Fibroblast of mammary gland (primary cell): Measurements from ENCODE around the gene USP24.
"Not testable (repeated sequence)": the region's sequence is repeated elsewhere in the genome, so short reads cannot be mapped to it uniquely, and the experiment has no call there.

Source experiments
- DNase-seq: peaks from one replicate; pipeline ENCODE4 v3.0.0-alpha.2; 2010; ENCODE audit warnings: low read depth
- H3K4me3 ChIP-seq: 2 replicates; pipeline ENCODE4 v1.5.1; 2011; ENCODE audit warnings: low read depth, mild to moderate bottlenecking, low read length, moderate library complexity; ENCODE audit not compliant: control insufficient read depth
- TF ChIP-seq, protein P1 (sequence below): conservative IDR thresholded peaks from 2 replicates; pipeline ENCODE4 v1.5.1; 2011; ENCODE audit warnings: low read depth, low read length, inconsistent platforms; ENCODE audit not compliant: control insufficient read depth, insufficient read depth

Gene USP24

DNA sequence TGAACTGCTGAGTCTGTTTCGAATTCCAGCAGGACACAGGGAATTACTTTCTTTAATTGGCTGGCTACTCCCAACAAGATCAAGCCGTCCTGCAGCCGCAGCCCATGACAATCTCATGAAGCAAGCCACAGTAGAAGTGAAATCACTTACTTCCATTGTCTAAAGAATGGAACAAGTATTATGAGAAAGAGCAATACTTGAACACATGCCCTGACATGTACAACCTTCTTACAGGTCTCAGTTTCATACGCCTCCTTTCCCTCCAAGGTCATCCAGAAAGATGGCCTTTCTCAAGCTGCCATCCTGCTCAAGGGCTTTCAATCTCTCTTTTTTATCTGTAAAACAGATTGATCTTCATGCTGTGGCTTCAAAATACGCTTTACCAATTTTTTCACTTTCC is 90.7 kb downstream of the USP24 start:
- TF ChIP-seq, protein P1, sequence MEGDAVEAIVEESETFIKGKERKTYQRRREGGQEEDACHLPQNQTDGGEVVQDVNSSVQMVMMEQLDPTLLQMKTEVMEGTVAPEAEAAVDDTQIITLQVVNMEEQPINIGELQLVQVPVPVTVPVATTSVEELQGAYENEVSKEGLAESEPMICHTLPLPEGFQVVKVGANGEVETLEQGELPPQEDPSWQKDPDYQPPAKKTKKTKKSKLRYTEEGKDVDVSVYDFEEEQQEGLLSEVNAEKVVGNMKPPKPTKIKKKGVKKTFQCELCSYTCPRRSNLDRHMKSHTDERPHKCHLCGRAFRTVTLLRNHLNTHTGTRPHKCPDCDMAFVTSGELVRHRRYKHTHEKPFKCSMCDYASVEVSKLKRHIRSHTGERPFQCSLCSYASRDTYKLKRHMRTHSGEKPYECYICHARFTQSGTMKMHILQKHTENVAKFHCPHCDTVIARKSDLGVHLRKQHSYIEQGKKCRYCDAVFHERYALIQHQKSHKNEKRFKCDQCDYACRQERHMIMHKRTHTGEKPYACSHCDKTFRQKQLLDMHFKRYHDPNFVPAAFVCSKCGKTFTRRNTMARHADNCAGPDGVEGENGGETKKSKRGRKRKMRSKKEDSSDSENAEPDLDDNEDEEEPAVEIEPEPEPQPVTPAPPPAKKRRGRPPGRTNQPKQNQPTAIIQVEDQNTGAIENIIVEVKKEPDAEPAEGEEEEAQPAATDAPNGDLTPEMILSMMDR, result no peak
- H3K4me3 ChIP-seq, result no peak overlapping the region
- no peak for DNase-seq

DNA sequence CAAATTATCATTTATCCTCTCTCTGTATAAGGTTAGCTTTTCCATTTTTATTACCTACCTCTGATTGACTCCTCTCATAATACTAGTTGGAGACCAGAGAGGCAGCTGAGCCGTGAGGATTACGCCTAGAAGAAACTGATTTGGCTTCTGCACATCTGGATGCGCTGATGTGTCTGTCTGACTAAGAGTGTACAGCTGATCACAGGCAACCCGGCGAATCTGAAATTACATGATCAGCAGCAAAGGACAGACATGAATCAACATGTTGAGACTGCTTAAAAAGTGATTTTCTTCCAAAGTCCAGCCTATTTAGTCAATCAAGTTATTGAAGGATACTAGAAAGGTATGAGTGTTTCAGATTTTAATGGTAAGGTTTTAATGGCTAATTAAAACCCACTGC is 94.6 kb downstream of the USP24 start:
- TF ChIP-seq, protein P1, result no peak
- no peak for DNase-seq
- H3K4me3 ChIP-seq, result no peak overlapping the region

DNA sequence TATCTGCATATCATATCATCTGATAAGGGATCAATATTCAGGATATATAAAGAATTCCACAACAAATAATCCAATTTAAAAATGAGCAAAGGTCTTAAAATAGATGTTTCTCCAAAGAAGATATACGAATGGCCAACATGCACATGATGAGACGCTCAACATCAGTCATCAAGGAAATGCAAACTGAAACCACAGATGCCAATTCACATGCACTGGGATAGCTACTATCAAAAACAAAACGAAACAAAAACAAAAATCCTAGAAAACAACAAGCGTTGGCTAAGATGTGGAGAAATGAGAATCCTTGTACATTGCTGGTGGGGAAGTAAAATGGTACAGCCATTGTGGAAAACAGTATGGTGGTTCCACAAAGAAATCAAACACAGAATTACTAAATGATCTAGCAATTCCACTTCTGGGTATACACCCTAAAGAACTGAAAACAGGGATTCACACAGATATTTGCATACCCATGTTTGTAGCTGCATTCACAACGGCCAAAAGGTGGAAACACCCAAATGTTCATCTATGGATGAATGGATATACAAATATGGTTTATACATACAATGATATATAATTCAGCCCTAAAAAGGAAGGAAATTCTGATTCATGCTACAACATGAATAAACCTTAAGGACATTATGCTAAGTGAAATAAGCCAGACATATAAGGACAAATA is 96.4 kb downstream of the USP24 start:
- H3K4me3 ChIP-seq, result no peak overlapping the region
- DNase-seq, result no peak
- TF ChIP-seq, protein P1, result no peak

DNA sequence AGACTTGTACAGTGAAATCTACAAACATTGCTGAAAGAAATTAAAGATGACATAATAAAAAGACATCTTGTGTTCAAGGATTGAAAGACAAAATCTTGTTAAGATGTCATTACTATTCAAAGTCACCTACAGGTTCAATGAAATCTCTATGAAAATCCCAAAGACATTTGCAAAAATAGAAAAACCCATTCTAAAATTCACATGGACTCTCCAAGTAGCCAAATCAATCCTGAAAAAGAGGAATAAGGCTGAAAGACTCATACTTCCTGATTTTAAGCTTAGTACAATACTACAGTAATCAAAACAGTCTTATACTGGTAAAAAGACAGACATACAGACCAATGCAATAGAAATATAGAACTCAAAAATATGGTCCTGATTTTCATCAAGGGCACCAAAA is 97.2 kb downstream of the USP24 start:
- DNase-seq, result no peak
- H3K4me3 ChIP-seq, result no peak overlapping the region
- TF ChIP-seq, protein P1, result no peak

DNA sequence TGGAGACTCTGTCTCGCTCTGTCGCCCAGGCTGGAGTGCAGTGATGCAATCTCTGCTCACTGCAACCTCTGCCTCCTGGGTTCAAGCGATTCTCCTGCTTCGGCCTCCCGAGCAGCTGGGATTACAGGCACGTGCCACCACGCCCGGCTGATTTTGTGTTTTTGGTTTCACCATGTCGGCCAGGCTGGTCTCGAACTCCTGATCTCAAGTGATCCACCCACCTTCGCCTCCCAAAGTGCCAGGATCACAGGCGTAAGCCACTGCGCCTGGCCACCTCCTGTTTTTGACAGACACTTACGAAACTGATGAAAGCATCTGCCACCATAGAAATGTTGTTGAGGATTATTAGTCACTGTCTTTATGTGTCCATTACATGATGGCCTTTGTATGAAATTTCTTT is 106.2 kb downstream of the USP24 start:
- not testable (repeated sequence) for H3K4me3 ChIP-seq, DNase-seq

DNA sequence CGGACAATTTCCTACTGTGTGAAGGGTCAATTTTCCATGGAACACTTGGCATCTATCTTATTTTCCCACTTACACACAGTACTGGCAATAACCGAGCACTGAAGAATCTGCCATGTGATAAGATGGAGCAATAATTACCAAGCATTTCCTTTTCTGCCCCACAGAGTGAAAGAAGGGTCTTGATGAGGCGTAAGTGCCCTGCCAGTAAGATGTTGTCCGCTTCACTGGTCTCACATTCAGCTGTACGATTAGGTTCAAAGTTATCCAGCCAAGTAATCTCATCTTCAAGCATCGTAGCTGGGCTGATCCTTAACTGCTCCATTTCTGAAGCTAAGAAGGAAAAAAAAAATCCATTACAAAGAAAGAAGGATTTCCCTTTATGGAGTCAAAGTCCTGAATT is 108.1 kb downstream of the USP24 start:
- DNase-seq, result no peak
- no peak overlapping the region for H3K4me3 ChIP-seq
- TF ChIP-seq, protein P1, result no peak

DNA sequence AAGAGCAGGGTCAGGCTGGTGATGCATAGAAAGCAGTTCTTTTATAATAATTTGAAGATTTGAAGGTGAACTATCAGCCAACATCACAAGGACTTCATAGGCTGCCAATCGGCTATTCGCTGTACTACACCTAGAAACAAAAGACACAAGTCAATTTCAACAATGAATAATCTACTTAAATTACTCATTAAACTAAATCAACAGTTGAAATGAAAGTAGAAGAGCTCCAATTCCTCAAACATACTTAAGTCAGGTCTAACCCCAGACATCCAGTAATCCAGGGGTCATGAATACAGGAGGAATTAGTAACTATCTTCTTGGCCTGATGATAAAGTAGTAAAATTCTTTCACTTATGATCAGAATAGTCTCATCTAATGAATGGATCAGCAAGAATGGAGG is 111.3 kb downstream of the USP24 start:
- TF ChIP-seq, protein P1, result no peak
- H3K4me3 ChIP-seq, result no peak overlapping the region
- DNase-seq, result no peak
